ENCODE measurements around the gene KCNH2.

The KCNH2 gene

GRCh38 chr7:150972023-150972468 lies 6.1 kb downstream of the KCNH2 start:
- H3K36me3 ChIP-seq = no peaks in the 10 kb centered on the region
- no peak for TF ChIP-seq Cebpa-rat (IDR thresholded peaks at IDR 0.05)
- H4K20me1 ChIP-seq = peaks cover 62% of the 10 kb centered on the region
- no peaks in the 10 kb centered on the region for H3K9me3 ChIP-seq
- H3K27ac ChIP-seq = peak overlapping the region; percentile 51
- no peaks in the 10 kb centered on the region; the same call in 1 of the 2 replicates for H3K27me3 ChIP-seq
- peak overlapping the region; percentile 58; the same call in 1 of the 2 replicates for H3K9ac ChIP-seq
- H3K4me1 ChIP-seq = peaks cover 60% of the 10 kb centered on the region
- H3K4me2 ChIP-seq = peak overlapping the region; percentile 65
- no peak overlapping the region for H3K4me3 ChIP-seq

- Histone ChIP-seq H3K9ac (peak overlapping the region; percentile 58), H3K4me3 (no peak overlapping the region), H3K36me3 (no peaks in the 10 kb centered on the region), H3K27me3 (no peaks in the 10 kb centered on the region), H3K9me3 (no peaks in the 10 kb centered on the region), H3K4me2 (peak overlapping the region; percentile 65), H4K20me1 (peaks cover 62% of the 10 kb centered on the region), H3K4me1 (peaks cover 55% of the 10 kb centered on the region), H3K27ac (peak overlapping the region; percentile 51)
- TF ChIP-seq Cebpa-rat (IDR thresholded peaks at IDR 0.05) = no peak
Observed at GRCh38 chr7:150971242-150972022, 6.7 kb downstream of the KCNH2 start.

DNA sequence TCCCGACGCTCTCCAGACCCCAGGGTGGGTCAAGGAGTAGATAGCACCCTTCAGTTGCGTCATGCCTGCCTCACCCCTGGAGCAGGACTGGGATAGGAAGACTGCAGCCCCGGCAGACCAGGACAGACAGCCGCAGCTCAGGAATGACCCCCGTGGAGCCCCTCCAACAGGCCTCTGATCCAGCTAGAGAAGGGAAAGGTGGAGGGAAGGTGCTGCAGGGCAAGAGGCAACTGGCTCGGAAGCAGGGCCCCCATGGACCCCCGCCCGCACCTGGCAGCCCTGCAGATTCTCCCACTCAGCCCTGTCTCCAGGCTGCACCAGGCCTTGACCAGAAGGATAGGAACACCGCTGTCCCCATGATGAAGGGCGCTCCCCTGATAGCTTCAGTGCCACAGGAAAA lies 7.7 kb downstream of the KCNH2 start:
- peaks cover 52% of the 10 kb centered on the region for H3K4me1 ChIP-seq
- TF ChIP-seq Cebpa-rat (IDR thresholded peaks at IDR 0.05) = no peak
- no peak overlapping the region for H3K27ac ChIP-seq
- H3K27me3 ChIP-seq = no peaks in the 10 kb centered on the region
- no peak overlapping the region for H3K9ac ChIP-seq
- H3K4me3 ChIP-seq = no peak overlapping the region
- H4K20me1 ChIP-seq = peaks cover 58% of the 10 kb centered on the region
- H3K9me3 ChIP-seq = no peaks in the 10 kb centered on the region
- H3K4me2 ChIP-seq = no peak overlapping the region
- no peaks in the 10 kb centered on the region for H3K36me3 ChIP-seq

GRCh38 chr7:150969475-150969874 lies 8.6 kb downstream of the KCNH2 start:
- TF ChIP-seq Cebpa-rat (IDR thresholded peaks at IDR 0.05) = no peak
- Histone ChIP-seq H3K27me3 (no peaks in the 10 kb centered on the region), H3K9ac (no peak overlapping the region), H3K4me3 (no peak overlapping the region), H3K27ac (no peak overlapping the region), H3K9me3 (no peaks in the 10 kb centered on the region), H3K36me3 (no peaks in the 10 kb centered on the region), H3K4me1 (peaks cover 53% of the 10 kb centered on the region), H3K4me2 (no peak overlapping the region), H4K20me1 (peaks cover 64% of the 10 kb centered on the region)

GRCh38 chr7:150968734-150969372 lies 9.3 kb downstream of the KCNH2 start:
- no peak overlapping the region for H3K27ac ChIP-seq
- peaks cover 66% of the 10 kb centered on the region for H4K20me1 ChIP-seq
- peaks cover 54% of the 10 kb centered on the region for H3K4me1 ChIP-seq
- H3K27me3 ChIP-seq = no peaks in the 10 kb centered on the region
- H3K36me3 ChIP-seq = no peaks in the 10 kb centered on the region
- no peak for TF ChIP-seq Cebpa-rat (IDR thresholded peaks at IDR 0.05)
- no peak overlapping the region for H3K4me3 ChIP-seq
- H3K9me3 ChIP-seq = no peaks in the 10 kb centered on the region
- no peak overlapping the region for H3K9ac ChIP-seq
- no peak overlapping the region for H3K4me2 ChIP-seq

GRCh38 chr7:150968056-150968733 lies 9.9 kb downstream of the KCNH2 start:
- H3K9ac ChIP-seq = no peak overlapping the region
- peaks cover 54% of the 10 kb centered on the region for H3K4me1 ChIP-seq
- H3K27me3 ChIP-seq = no peaks in the 10 kb centered on the region
- no peaks in the 10 kb centered on the region for H3K9me3 ChIP-seq
- no peaks in the 10 kb centered on the region for H3K36me3 ChIP-seq
- no peak overlapping the region for H3K27ac ChIP-seq
- no peak overlapping the region for H3K4me2 ChIP-seq
- no peak overlapping the region for H3K4me3 ChIP-seq
- H4K20me1 ChIP-seq = peaks cover 64% of the 10 kb centered on the region
- no peak for TF ChIP-seq Cebpa-rat (IDR thresholded peaks at IDR 0.05)

GRCh38 chr7:150967349-150967748 lies 10.8 kb downstream of the KCNH2 start:
- Histone ChIP-seq H4K20me1 (peaks cover 64% of the 10 kb centered on the region), H3K36me3 (no peaks in the 10 kb centered on the region), H3K9ac (no peak overlapping the region), H3K27me3 (no peaks in the 10 kb centered on the region), H3K4me1 (peaks cover 57% of the 10 kb centered on the region), H3K4me3 (no peak overlapping the region), H3K4me2 (no peak overlapping the region), H3K9me3 (no peaks in the 10 kb centered on the region), H3K27ac (no peak overlapping the region)
- no peak for TF ChIP-seq Cebpa-rat (IDR thresholded peaks at IDR 0.05)

DNA sequence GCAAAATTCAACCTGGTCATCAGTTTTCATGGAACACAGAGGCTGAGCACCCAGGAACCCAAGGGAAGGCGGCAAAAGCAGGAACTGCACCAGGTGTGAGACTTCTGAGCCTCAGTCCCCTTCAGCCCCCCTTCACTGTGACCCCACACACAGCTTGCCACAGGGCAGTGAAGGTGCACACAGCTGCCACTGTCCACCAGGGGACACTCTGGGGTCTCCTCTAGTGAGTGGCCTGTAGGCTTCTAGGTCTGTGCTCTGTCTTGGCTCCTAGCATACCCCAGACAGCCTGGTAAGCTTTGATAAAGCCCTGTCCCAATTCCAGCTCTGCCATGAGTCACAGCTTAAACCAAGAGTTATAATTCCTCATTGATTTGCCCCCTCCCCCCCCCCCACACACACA lies 12.1 kb downstream of the KCNH2 start:
- H3K4me1 ChIP-seq = peaks cover 57% of the 10 kb centered on the region
- TF ChIP-seq Cebpa-rat (IDR thresholded peaks at IDR 0.05) = no peak
- no peak overlapping the region for H3K4me3 ChIP-seq
- H3K27me3 ChIP-seq = no peaks in the 10 kb centered on the region
- H4K20me1 ChIP-seq = peaks cover 72% of the 10 kb centered on the region
- peak overlapping the region; percentile 96 for H3K4me2 ChIP-seq
- H3K9ac ChIP-seq = no peak overlapping the region
- H3K27ac ChIP-seq = no peak overlapping the region
- no peaks in the 10 kb centered on the region for H3K9me3 ChIP-seq
- no peaks in the 10 kb centered on the region for H3K36me3 ChIP-seq

DNA sequence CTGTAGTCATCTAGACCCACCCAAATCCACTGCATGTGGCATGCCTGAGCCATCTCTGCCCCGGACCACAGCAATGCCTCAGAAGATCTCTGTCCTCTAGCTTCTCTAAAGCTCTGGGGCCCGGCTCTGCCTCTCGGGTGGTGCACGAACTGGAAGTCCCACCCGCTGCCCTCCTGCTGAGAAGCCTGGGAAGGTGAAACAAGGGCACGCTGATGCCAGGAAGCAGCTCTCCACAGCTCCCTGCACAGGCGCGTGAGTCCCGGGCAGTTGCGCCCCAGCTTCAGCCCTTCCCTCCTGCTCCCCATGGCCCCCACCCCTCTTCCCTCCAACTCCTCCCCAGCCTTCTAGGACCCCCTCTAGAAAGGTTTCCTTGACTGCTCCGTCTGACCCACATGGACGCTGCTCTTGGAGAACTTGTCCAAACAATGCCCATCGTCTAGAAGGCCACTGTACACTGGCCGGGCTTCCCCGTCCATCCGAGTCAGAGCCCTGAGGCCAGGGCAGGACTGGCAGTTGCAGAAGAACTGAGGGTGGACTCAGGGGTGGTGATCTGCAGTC lies 12.8 kb downstream of the KCNH2 start:
- H3K27me3 ChIP-seq = no peaks in the 10 kb centered on the region
- no peaks in the 10 kb centered on the region for H3K9me3 ChIP-seq
- peak overlapping the region; percentile 60; the same call in 1 of the 2 replicates for H3K9ac ChIP-seq
- H3K36me3 ChIP-seq = no peaks in the 10 kb centered on the region
- H3K4me1 ChIP-seq = peaks cover 58% of the 10 kb centered on the region
- H4K20me1 ChIP-seq = peaks cover 71% of the 10 kb centered on the region
- H3K27ac ChIP-seq = peak overlapping the region; percentile 48
- peak overlapping the region; percentile 96 for H3K4me2 ChIP-seq
- TF ChIP-seq Cebpa-rat (IDR thresholded peaks at IDR 0.05) = no peak
- H3K4me3 ChIP-seq = no peak overlapping the region; the same call in none of the 2 replicates
